Panc1 (cell line): ENCODE results near the gene CD3D. TPM values are rescaled to one million over a fixed set of nuclear protein-coding genes. Genes with fewer than 3 reads are reported as not detected.

Source experiments
- ATAC-seq: fragments of 200-7000 bp; cut with Tn5 transposase; 2 replicates; pipeline ENCODE4 v1.9.1; 2020; ENCODE audit warnings: mild to moderate bottlenecking, moderate library complexity
- BruUV-seq: library from RNA; stranded (reverse); fragments of 400-500 nt; replicated peaks from 2 replicates; lab custom pipeline; 2021; lab: Mats Ljungman, UMichigan
- CTCF ChIA-PET: fragments of 300-600 bp; sonication (Branson Sonifier 250); formaldehyde crosslinking; loops from one replicate; lab custom pipeline; 2022; ENCODE audit warnings: antibody characterized with exemption; lab: Charles Lee
- POLR2A ChIA-PET: fragments of 300-600 bp; sonication (Branson Sonifier 250); formaldehyde crosslinking; loops from one replicate; lab custom pipeline; 2022; ENCODE audit warnings: antibody characterized with exemption; lab: Charles Lee
- DNase-seq: peaks from one replicate; pipeline ENCODE4 v3.0.0-alpha.2; 2010; ENCODE audit warnings: low read depth, low spot score
- H3K27ac ChIP-seq: 2 replicates; pipeline ENCODE4 v1.5.1; 2011; ENCODE audit warnings: mild to moderate bottlenecking, low read length, inconsistent platforms
- H3K27me3 ChIP-seq: fragments of 200-500 bp; sonication (Bioruptor generic); 2 replicates; pipeline ENCODE4 v1.6.0; 2014; ENCODE audit warnings: low read length, inconsistent platforms; ENCODE audit not compliant: control insufficient read depth, insufficient read depth
- H3K36me3 ChIP-seq: fragments of 200-500 bp; sonication (Bioruptor generic); 2 replicates; pipeline ENCODE4 v1.5.1; 2014; ENCODE audit warnings: inconsistent platforms, mild to moderate bottlenecking, low read length, moderate library complexity; ENCODE audit not compliant: control insufficient read depth, insufficient read depth
- H3K4me1 ChIP-seq: 2 replicates; pipeline ENCODE4 v1.5.1; 2011; ENCODE audit warnings: inconsistent platforms, mild to moderate bottlenecking, low read length, moderate library complexity; ENCODE audit not compliant: control insufficient read depth, insufficient read depth
- H3K4me3 ChIP-seq, 2 experiments: 2 replicates each; pipeline ENCODE4 v1.5.1; 2011 to 2012; ENCODE audit warnings: low read depth in 2 of 2, low read length in 2 of 2, mild to moderate bottlenecking in 2 of 2, inconsistent platforms in 1 of 2, moderate library complexity in 1 of 2
- H3K9me3 ChIP-seq: fragments of 200-500 bp; sonication (Bioruptor generic); 2 replicates; pipeline ENCODE4 v1.5.1; 2014; ENCODE audit warnings: low read depth, mild to moderate bottlenecking, inconsistent platforms, low read length, moderate library complexity; ENCODE audit not compliant: control insufficient read depth, insufficient read depth
- POLR2AphosphoS5 ChIP-seq: IDR thresholded peaks from 2 replicates; pipeline ENCODE4 v1.6.1; 2012; ENCODE audit warnings: mild to moderate bottlenecking, low read depth, low read length, moderate library complexity
- SIN3A ChIP-seq: IDR thresholded peaks from 2 replicates; pipeline ENCODE4 v1.6.1; 2012; ENCODE audit warnings: low read depth, mild to moderate bottlenecking, low read length, moderate library complexity, borderline replicate concordance; ENCODE audit not compliant: insufficient read depth
- TCF7L2 ChIP-seq: IDR thresholded peaks from 2 replicates; pipeline ENCODE4 v1.6.1; 2011; ENCODE audit warnings: mild to moderate bottlenecking, low read depth, low read length, inconsistent platforms
- in situ Hi-C: cut with HindIII; loops from 2 replicates; pipeline ENCODE4 v1.10.0; 2016; ENCODE audit warnings: low sequenced_read_pairs, low pct_unique_long_range_greater_than_20kb
- intact Hi-C: fragments of 100-400 bp; cut with micrococcal nuclease; formaldehyde crosslinking; loops from one replicate; pipeline ENCODE4 v1.10.0; 2022; ENCODE audit not compliant: unreplicated experiment
- total RNA-seq: library from RNA; stranded (reverse); gene quantifications from one replicate; pipeline ENCODE4 v1.2.1, GENCODE V29; 2021; ENCODE audit not compliant: unreplicated experiment
- TF ChIP-seq, protein P1 (sequence below), 2 experiments: IDR thresholded peaks; 2 replicates each; pipeline ENCODE4 v1.6.1; 2011 to 2012; ENCODE audit warnings: low read depth in 2 of 2, control low read depth in 1 of 2, low read length in 1 of 2, mild to moderate bottlenecking in 1 of 2, moderate library complexity in 1 of 2; ENCODE audit not compliant: insufficient read depth in 1 of 2
- TF ChIP-seq, protein P2 (sequence below): fragments of 450-650 bp; IDR thresholded peaks from 2 replicates; pipeline ENCODE4 v1.5.1; 2017; ENCODE audit warnings: mild to moderate bottlenecking

The CD3D gene
- total RNA-seq, 1 experiment from 2014 or later: 0.39 TPM

DNA sequence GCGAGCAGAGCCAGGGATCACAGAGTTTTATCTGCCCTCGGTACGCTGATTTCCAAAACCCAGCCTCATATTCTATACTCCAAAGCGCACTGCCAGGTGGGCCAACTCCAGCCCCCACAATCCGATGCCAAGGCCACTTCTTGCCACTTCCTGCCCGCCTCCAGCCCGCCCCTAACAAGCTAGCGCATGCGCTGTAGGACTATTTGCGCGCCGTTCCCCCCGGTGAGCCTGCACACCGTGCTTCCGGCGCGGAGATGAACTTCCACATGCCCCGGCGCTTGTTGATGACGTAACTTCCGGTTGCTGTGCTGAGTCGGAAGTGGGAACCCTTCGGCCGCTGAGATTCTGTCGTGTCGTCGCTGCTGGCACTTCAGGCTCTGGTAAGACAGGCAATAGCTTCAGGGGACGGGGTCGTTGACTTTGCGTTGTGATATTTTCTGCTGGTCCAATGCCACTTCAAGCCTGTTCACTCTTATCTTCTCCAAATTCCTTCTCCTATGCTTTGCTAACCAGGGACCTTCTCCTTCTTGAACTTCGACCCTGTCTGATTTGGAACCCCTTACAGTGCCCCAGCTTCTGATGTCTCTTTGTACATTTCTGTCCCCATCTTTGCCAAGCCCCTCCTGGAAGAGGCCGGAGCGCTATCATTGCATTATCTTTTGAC lies 16.9 kb upstream of the CD3D start, which contains the start of gene UBE4A:
TSS of gene UBE4A (plus strand) at position 306 of the 664 bp plus-strand sequence. CDS start 5,481 bp downstream, outside the sequence.
- ChIA-PET CTCF (no interaction called here), POLR2A (no interaction called here)
- Histone ChIP-seq H3K27ac (peak within 1 kb of the TSS; percentile 77), H3K27me3 (no peaks in the 10 kb centered on the region), H3K36me3 (peaks cover 4% of the 10 kb centered on the region; the same call in 1 of the 2 replicates), H3K9me3 (no peaks in the 10 kb centered on the region), H3K4me3 (peak within 1 kb of the TSS; percentile 55 to 99), H3K4me1 (peaks cover 9% of the 10 kb centered on the region; the same call in 1 of the 2 replicates)
- BruUV-seq: no TSS peak
- peak; percentile 61 for DNase-seq
- intact Hi-C loops (loop anchor here (5.0 kb wide), 1 partner anchor 217 kb away; no protein-coding TSS in a partner anchor), in situ Hi-C loops (no loop called here)
- peak; percentile 98 for ATAC-seq
- TF ChIP-seq, protein P1, sequence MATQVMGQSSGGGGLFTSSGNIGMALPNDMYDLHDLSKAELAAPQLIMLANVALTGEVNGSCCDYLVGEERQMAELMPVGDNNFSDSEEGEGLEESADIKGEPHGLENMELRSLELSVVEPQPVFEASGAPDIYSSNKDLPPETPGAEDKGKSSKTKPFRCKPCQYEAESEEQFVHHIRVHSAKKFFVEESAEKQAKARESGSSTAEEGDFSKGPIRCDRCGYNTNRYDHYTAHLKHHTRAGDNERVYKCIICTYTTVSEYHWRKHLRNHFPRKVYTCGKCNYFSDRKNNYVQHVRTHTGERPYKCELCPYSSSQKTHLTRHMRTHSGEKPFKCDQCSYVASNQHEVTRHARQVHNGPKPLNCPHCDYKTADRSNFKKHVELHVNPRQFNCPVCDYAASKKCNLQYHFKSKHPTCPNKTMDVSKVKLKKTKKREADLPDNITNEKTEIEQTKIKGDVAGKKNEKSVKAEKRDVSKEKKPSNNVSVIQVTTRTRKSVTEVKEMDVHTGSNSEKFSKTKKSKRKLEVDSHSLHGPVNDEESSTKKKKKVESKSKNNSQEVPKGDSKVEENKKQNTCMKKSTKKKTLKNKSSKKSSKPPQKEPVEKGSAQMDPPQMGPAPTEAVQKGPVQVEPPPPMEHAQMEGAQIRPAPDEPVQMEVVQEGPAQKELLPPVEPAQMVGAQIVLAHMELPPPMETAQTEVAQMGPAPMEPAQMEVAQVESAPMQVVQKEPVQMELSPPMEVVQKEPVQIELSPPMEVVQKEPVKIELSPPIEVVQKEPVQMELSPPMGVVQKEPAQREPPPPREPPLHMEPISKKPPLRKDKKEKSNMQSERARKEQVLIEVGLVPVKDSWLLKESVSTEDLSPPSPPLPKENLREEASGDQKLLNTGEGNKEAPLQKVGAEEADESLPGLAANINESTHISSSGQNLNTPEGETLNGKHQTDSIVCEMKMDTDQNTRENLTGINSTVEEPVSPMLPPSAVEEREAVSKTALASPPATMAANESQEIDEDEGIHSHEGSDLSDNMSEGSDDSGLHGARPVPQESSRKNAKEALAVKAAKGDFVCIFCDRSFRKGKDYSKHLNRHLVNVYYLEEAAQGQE (IDR thresholded peaks at IDR 0.05; ENCODE audit: insufficient read depth in 1 of 2, low read depth in 2 of 2, low read length in 1 of 2): no peak
- peak; percentile 95 for TF ChIP-seq POLR2AphosphoS5
- TF ChIP-seq SIN3A: peak; percentile 91
- no peak for TF ChIP-seq TCF7L2
- TF ChIP-seq, protein P2, sequence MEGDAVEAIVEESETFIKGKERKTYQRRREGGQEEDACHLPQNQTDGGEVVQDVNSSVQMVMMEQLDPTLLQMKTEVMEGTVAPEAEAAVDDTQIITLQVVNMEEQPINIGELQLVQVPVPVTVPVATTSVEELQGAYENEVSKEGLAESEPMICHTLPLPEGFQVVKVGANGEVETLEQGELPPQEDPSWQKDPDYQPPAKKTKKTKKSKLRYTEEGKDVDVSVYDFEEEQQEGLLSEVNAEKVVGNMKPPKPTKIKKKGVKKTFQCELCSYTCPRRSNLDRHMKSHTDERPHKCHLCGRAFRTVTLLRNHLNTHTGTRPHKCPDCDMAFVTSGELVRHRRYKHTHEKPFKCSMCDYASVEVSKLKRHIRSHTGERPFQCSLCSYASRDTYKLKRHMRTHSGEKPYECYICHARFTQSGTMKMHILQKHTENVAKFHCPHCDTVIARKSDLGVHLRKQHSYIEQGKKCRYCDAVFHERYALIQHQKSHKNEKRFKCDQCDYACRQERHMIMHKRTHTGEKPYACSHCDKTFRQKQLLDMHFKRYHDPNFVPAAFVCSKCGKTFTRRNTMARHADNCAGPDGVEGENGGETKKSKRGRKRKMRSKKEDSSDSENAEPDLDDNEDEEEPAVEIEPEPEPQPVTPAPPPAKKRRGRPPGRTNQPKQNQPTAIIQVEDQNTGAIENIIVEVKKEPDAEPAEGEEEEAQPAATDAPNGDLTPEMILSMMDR: no peak

DNA sequence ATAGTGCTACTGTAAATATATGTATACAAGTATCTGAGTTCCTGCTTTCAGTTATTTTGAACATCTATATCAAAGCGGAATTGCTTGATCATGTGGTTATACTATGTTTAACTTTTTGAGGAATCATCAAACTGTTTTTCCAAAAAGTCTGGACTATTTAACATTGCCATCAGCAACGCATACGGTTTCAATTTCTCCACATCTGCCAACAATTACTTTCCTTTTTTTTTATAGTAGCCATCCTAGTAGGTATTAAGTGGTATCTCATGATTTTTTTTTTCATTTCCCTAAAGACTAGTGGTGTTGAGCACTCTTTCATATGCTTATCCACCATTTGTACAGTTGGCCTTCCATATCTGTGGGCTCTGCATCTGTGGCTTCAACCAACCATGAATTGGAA lies 15.6 kb upstream of the CD3D start:
- Histone ChIP-seq H3K36me3 (peaks cover 4% of the 10 kb centered on the region; the same call in 1 of the 2 replicates), H3K27ac (no peak overlapping the region), H3K27me3 (no peaks in the 10 kb centered on the region), H3K4me1 (peaks cover 9% of the 10 kb centered on the region; the same call in 1 of the 2 replicates), H3K9me3 (no peaks in the 10 kb centered on the region), H3K4me3 (no peak overlapping the region)
- intact Hi-C loops (loop anchor here (5.0 kb wide), 1 partner anchor 216 kb away; no protein-coding TSS in a partner anchor), in situ Hi-C loops (no loop called here)
- ATAC-seq (no peak), DNase-seq (no peak)
- TF ChIP-seq POLR2AphosphoS5 (no peak), TCF7L2 (no peak), SIN3A (no peak)
- TF ChIP-seq, protein P2: no peak
- TF ChIP-seq, protein P1 (IDR thresholded peaks at IDR 0.05; ENCODE audit: insufficient read depth in 1 of 2, low read depth in 2 of 2, low read length in 1 of 2): no peak
- POLR2A ChIA-PET: no interaction called here
- no TSS peak for BruUV-seq
- CTCF ChIA-PET: no interaction called here
